Coronary artery (tissue), 2 donors: ENCODE measurements around the gene LRRC8B.

Source experiments
- DNase-seq: peaks from one replicate; pipeline ENCODE4 v3.0.0-alpha.2; 2017; ENCODE audit warnings: low spot score
- H3K27ac ChIP-seq, 2 donors: fragments of 200-600 bp; sonication (generic); one replicate each; pipeline ENCODE4 v1.5.1; 2016 to 2019
- H3K4me3 ChIP-seq: fragments of 200-600 bp; sonication (generic); 2 replicates; pipeline ENCODE4 v1.5.1; 2016; ENCODE audit warnings: mild to moderate bottlenecking, moderate library complexity
- TF ChIP-seq, protein P1 (sequence below): fragments of 200-600 bp; sonication (generic); IDR thresholded peaks from one replicate; pipeline ENCODE4 v1.5.1; 2019; ENCODE audit warnings: antibody characterized with exemption

Gene LRRC8B

DNA sequence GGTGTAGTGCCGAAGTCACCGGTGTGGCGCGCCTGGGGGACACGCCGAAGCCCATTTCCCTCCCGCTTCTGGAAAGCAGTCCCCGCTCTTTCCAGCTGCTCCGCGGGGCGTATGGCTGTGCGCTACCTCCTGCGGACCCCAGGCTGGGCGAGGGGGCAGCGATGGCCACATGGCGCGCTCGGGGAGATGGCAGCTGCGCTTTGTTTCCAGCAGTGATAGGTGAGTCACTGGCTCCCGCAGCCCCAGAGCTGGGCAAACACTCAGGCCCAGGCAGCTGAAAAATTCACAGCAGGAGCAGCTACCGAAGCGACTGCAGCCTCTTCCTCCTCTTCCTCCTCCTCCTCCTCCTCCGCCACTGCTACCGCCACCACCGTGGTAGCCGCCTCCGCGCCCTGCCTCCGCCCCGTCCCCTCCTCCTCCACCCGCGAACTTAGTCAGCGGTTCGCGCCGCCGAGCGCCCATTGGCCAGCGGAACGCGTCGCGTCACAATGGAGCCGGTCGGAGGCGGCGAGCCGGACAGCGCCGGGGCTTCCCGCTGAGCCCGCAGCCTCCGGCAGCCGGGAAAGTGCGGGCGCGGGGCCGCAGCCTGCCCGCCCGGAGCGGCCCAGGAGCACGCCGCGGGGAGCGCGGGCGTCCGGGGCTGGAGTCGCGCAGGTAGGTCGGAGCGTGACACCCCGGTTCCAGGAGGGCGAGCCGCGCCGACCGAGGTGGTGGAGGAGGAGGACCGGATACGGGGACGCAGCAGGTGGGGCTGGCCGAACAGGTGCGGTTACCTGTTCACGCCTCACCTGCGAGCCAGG lies at the start of gene LRRC8B:
LRRC8B (plus strand) TSS at position 461 of the 800 bp plus-strand sequence. CDS start 57,822 bp downstream, outside the sequence.
- H3K4me3 ChIP-seq: peak within 1 kb of the TSS; percentile 100
- H3K27ac ChIP-seq: peak within 1 kb of the TSS; percentile 86 to 89
- TF ChIP-seq, protein P1, sequence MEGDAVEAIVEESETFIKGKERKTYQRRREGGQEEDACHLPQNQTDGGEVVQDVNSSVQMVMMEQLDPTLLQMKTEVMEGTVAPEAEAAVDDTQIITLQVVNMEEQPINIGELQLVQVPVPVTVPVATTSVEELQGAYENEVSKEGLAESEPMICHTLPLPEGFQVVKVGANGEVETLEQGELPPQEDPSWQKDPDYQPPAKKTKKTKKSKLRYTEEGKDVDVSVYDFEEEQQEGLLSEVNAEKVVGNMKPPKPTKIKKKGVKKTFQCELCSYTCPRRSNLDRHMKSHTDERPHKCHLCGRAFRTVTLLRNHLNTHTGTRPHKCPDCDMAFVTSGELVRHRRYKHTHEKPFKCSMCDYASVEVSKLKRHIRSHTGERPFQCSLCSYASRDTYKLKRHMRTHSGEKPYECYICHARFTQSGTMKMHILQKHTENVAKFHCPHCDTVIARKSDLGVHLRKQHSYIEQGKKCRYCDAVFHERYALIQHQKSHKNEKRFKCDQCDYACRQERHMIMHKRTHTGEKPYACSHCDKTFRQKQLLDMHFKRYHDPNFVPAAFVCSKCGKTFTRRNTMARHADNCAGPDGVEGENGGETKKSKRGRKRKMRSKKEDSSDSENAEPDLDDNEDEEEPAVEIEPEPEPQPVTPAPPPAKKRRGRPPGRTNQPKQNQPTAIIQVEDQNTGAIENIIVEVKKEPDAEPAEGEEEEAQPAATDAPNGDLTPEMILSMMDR: no peak
- peak; percentile 91 for DNase-seq

DNA sequence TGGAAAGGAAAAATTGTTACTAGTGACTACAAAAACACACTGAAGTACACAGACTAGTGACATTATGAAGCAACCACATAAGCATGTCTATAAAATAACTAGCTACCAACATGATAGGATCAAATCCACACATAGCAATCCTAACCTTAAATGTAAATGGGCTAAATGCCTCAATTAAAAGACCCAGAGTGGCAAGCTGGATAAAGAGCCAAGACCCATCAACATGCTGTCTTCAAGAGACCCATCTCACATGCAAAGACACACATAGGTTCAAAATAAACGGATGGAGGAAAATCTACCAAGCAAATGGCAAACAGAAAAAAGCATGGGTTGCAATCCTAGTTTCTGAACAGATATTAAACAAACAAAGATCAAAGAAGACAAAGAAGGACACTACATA lies 49.4 kb upstream of the LRRC8B start:
- Histone ChIP-seq H3K4me3 (no peak overlapping the region), H3K27ac (no peak overlapping the region)
- no peak for DNase-seq
- TF ChIP-seq, protein P1: no peak

DNA sequence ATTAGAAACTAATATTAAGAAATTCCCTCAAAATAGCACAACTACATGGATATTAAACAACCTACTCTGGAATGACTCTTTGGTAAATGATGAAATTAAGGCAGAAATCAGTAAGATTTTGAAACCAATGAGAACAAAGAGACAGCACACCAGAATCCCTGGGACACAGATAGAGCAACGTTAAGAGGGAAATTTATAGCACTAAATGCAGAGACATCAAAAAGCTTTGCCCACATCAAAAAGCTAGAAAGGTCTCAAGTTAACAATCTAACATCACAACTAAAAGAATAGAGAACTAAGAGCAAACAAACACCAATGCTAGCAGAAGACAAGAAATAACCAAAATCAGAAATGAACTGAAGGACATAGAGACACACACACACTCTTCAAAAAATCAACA lies 48.6 kb upstream of the LRRC8B start:
- no peak overlapping the region for H3K27ac ChIP-seq
- H3K4me3 ChIP-seq: no peak overlapping the region
- TF ChIP-seq, protein P1: no peak
- DNase-seq: no peak

DNA sequence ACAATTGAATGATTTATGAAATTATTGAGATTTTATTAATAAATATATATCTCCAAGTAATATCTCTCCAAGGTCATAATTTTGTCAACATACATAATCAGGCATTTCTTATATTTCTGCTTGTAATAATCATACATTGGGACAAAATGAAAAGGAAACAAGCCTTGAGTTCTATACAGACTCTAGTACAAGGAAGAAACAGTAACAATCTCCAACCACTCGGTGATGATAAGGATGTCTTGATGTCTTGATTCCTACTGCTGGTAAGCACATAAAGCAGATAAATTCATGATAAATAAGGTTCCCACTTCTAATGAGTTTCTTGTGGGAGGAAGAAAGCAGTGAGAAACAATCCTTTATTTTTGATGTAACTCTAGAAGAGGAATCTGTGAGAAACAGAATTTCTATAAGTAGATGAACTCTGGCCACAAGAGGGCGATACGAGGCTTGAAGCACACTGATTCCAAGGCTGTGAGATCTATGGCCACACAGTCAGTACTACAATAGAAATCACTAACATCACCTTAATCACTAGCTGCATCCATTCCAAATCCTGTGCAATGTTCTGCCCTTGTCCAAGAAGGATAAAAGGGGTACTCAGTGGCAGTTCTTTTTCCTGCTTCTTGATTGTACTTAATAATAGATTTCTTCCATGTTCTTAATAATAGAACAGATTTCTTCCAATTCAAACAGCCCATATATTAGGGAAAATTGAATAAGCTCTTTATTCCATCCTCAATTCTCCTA lies 41.4 kb upstream of the LRRC8B start:
- no peak overlapping the region for H3K27ac ChIP-seq
- TF ChIP-seq, protein P1: peak; percentile 59
- no peak for DNase-seq
- H3K4me3 ChIP-seq: no peak overlapping the region

DNA sequence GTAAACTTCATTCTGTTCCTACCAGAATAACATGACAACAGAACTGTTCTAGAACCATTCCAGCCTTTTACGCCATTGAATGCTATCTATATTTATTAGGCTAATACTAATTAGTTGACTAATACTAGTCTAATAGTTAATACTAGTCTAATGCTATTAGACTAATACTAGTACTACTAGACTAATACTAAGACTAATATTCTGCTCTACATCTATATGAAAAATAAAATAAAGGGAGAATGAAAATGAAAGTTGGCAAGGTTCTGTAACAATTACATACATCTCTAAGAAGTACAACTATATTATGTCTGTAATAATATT lies 40.9 kb upstream of the LRRC8B start:
- TF ChIP-seq, protein P1: no peak
- DNase-seq: no peak

DNA sequence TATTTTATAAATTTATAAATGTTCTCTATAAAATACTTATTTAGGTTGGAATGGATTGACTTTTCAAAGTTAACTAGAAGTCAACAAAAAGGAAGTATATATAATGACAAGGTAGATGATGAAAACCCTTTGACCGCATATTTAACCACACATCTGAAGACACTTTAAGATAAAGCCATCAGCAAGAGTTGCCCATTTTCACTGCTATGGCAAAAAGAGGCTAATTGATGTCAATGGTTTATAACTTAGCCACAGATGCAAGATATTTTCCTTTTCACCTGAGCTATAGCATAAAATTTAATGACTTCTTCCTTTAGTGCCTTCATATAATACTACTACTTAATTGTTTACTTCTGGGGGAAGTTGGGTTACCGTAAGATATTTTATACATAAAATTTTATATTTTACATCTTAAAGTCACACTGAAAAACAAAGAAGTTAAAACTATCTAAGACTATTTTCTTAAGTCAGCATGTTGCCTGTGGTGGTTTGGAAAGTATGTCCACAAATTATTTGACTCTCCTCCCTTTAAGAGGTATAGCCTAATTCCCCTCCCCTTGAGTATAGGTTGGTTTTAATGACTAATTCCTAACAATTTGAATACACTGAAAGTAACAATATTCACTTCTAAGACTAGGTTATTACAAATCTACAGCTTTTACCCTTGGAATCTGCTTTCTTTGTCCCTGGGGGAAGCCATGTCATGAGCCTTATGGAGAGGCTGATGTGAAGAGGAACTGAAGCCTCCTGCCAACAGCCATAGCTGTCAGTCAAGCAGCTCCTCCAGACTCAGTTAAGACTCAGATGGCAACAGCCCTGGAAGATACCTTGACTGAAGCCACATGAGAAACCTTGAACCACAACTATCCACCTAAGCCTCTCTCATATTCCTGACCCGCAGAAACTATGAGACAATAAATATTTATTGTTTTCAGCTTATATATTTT lies 40.3 kb upstream of the LRRC8B start:
- Histone ChIP-seq H3K27ac (no peak overlapping the region), H3K4me3 (no peak overlapping the region)
- TF ChIP-seq, protein P1: no peak
- no peak for DNase-seq

More for the DNA sequence above, 40.9 kb upstream of the LRRC8B start:
- Histone ChIP-seq H3K27ac (no peak overlapping the region), H3K4me3 (no peak overlapping the region)
